HFF-Myc (cell line): Measurements from ENCODE around the gene ADK.

Source experiments
- DNase-seq: peaks from one replicate; pipeline ENCODE4 v3.0.0-alpha.2; 2011; ENCODE audit warnings: low read depth; ENCODE audit errors: extremely low read depth
- H3K4me3 ChIP-seq: replicated peaks from 2 replicates; pipeline ENCODE4 v1.5.1; 2011; ENCODE audit warnings: low read depth, mild to moderate bottlenecking, control low read depth, low read length
- TF ChIP-seq, protein P1 (sequence below): IDR thresholded peaks from 2 replicates; pipeline ENCODE4 v1.5.1; 2012; ENCODE audit warnings: mild to moderate bottlenecking, low read depth, low read length, control low read depth; ENCODE audit errors: missing control alignments

ADK gene

DNA sequence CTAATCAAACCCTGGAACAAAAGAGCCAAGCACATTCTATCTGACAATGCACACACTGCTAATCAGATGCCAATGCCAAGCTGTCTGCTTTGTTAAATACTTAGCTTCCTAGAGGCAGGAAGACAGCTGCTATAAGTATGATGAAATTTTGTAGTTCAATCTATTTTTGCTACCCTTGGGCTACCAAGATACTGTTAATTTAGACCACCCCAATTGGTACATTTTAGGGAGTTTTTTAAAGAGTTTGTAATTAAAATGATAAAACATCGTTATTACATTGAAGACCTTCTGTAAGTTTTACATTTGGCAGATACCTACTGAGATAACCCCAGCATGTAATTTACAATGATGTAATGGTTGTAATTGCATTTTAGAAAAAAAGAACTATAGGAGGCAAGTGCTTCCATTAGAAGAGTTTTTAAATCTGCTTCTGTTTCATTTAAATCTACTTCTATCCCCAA, 268.5 kb downstream of the ADK start:
- no peak for DNase-seq
- TF ChIP-seq, protein P1, sequence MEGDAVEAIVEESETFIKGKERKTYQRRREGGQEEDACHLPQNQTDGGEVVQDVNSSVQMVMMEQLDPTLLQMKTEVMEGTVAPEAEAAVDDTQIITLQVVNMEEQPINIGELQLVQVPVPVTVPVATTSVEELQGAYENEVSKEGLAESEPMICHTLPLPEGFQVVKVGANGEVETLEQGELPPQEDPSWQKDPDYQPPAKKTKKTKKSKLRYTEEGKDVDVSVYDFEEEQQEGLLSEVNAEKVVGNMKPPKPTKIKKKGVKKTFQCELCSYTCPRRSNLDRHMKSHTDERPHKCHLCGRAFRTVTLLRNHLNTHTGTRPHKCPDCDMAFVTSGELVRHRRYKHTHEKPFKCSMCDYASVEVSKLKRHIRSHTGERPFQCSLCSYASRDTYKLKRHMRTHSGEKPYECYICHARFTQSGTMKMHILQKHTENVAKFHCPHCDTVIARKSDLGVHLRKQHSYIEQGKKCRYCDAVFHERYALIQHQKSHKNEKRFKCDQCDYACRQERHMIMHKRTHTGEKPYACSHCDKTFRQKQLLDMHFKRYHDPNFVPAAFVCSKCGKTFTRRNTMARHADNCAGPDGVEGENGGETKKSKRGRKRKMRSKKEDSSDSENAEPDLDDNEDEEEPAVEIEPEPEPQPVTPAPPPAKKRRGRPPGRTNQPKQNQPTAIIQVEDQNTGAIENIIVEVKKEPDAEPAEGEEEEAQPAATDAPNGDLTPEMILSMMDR: no peak
- no peak overlapping the region for H3K4me3 ChIP-seq

DNA sequence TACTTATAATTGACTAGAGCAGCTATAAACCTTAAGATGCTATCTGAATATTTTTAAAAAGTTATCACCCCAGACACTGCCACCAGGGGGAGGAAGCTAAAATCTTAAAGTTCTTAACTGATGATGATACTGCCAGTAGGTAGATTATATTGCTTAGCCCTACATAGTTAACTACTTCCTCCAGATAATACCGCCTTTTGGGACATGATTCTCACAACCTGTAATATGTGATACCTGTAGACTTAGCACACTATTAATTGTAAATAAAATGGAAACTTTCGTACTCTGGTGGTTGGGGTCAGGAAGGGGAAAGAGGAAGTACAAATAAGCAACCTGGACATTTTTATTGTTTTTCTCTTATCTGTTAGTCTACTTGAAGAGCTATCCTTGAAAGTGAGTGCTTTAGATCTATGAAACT, 268.9 kb downstream of the ADK start:
- TF ChIP-seq, protein P1: peak; percentile 26
- H3K4me3 ChIP-seq: no peak overlapping the region
- no peak for DNase-seq

DNA sequence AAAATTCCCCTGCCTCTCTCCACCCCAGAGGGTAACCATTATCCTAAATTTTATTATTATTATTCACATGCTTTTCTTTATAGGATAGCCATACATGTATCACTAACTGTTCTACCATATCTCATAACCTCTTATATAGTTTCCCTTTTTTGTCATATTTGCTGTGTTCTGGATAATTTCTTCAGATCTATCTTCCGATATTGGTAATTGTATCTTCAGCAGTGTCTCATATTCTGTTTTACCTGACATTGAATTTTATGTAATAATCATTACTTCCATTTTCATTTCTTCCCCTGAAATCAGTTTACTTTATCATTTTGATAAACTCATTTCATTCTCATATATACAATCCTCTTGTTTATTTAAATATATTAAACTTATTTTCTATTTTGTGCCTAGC, 273.5 kb downstream of the ADK start:
- DNase-seq: no peak
- no peak overlapping the region for H3K4me3 ChIP-seq
- TF ChIP-seq, protein P1: no peak

DNA sequence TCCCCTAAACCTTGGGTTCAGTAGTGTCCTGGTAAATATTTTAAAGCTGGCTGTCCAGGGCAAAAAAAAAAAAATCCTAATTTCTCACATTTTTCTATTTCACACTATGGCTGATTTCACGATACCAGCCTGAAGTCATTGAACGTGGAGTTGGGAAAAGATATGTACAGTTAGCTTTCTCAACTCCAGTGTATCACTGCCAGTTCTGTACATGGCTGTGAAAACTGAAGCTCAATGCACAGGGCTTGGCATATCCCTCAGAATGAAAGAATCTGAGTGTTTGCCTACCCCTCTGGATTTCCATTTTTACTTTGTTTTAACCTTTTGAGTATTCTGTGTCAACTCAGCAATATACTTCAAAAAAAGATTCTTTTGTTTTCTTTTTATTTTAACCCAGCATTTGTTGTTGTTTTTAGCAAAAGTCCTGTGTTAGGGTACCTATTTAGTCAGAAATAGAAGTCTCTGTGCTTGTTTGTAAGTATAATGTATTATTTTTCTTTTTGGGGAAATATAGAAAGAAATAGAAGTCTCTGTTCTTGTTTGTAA, 274.5 kb downstream of the ADK start:
- no peak overlapping the region for H3K4me3 ChIP-seq
- DNase-seq: no peak
- TF ChIP-seq, protein P1: no peak

DNA sequence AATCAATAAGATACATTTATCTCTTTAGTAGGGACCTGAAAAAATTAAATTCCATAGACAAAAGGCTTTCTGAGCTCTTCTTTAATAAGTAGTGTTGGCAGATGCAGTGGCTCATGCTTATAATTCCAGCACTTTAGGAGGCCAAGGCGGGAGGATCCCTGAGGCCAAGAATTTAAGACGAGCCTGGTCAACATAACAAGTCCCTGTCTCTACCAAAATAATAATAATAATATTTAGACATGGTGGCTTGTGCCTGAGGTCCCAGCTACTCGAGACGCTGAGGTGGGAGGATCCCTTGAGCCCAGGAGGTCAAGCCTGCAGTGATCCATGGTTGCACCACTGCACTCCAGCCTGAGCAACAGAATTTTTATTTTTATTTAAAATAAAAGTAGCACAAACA, 280.8 kb downstream of the ADK start:
- no peak overlapping the region for H3K4me3 ChIP-seq
- no peak for DNase-seq
- TF ChIP-seq, protein P1: no peak

DNA sequence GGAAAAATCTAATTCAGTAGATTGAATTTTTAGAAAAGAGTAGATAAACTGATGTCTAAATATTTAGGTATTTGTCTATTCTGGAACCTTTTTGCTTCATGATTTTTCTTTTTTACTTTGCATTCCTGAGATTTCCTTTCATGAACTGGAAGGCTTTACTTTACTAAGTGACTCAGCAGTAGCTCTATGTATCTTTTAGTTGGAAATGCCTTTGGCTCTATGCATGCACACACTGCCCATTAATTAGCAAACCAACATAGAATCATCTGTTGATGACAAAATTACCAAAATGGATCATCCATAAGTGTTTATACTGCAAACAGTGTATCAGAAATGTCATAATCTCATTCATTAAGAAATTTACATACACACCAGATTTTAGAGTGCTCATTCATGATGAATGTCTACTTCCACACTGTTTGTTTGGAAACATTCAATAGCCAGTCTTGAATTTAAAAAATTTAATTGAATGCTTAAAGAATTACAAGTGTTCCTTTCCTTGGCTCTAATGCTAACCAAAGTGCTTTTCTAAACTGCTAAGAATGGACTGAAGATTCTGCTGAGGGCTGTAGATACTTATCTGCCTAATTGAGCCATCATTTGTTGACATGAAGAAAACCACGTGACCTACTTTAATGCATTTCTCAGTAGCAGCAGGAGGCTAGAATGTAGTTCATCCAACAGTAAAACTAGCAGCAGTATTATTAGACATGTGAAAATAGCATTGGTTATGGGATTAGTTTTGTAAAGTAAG, 282.0 kb downstream of the ADK start:
- TF ChIP-seq, protein P1: no peak
- DNase-seq: no peak

More for the DNA sequence above, 282.0 kb downstream of the ADK start:
- no peak overlapping the region for H3K4me3 ChIP-seq
